ENCODE measurements around the gene MYZAP.

- TF ChIP-seq, protein P1, sequence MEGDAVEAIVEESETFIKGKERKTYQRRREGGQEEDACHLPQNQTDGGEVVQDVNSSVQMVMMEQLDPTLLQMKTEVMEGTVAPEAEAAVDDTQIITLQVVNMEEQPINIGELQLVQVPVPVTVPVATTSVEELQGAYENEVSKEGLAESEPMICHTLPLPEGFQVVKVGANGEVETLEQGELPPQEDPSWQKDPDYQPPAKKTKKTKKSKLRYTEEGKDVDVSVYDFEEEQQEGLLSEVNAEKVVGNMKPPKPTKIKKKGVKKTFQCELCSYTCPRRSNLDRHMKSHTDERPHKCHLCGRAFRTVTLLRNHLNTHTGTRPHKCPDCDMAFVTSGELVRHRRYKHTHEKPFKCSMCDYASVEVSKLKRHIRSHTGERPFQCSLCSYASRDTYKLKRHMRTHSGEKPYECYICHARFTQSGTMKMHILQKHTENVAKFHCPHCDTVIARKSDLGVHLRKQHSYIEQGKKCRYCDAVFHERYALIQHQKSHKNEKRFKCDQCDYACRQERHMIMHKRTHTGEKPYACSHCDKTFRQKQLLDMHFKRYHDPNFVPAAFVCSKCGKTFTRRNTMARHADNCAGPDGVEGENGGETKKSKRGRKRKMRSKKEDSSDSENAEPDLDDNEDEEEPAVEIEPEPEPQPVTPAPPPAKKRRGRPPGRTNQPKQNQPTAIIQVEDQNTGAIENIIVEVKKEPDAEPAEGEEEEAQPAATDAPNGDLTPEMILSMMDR (IDR thresholded peaks at IDR 0.05): no peak
- TF ChIP-seq EZH2phosphoT487 (IDR thresholded peaks at IDR 0.05): no peak
- TF ChIP-seq EZH2 (IDR thresholded peaks at IDR 0.05): no peak
These were observed 4.9 kb upstream of the MYZAP start for GRCh38 chr15:57586661-57587424.

All from neural progenitor cell (in vitro differentiated cells).